ENCODE results near the gene SLC37A3.

GRCh38 chr7:140342727-140343514 is 55.4 kb downstream of the SLC37A3 start:
- TF ChIP-seq ZNF565 (CRISPR knock-in tag; conservative IDR thresholded peaks at IDR 0.05; ENCODE audit: low read depth): no peak
- TF ChIP-seq CSRNP3 (CRISPR knock-in tag; IDR thresholded peaks at IDR 0.05): no peak

Data from SK-N-SH treated with all-trans-retinoic acid at 6 μM for 48 hours (cell line).